Fibroblast of skin of left quadriceps (primary cell): ENCODE data around the gene OPN1MW.
A peak's percentile ranks its signal among the peaks of the same experiment; 100 is the strongest.
"Not testable (repeated sequence)": the region's sequence is repeated elsewhere in the genome, so short reads cannot be mapped to it uniquely, and the experiment has no call there.

Source experiments
- DNase-seq, 2 experiments: peaks; one replicate each; pipeline ENCODE4 v3.0.0-alpha.2; 2013; ENCODE audit warnings: low read depth in 2 of 2

OPN1MW gene

DNA sequence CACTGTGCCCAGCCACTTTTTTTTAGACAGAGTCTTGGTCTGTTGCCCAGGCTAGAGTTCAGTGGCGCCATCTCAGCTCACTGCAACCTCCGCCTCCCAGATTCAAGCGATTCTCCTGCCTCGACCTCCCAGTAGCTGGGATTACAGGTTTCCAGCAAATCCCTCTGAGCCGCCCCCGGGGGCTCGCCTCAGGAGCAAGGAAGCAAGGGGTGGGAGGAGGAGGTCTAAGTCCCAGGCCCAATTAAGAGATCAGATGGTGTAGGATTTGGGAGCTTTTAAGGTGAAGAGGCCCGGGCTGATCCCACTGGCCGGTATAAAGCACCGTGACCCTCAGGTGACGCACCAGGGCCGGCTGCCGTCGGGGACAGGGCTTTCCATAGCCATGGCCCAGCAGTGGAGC is at the start of gene OPN1MW:
Gene OPN1MW, plus strand, starts transcription at position 301 of the 400 bp plus-strand sequence. Its CDS starts 82 bp downstream, at position 383.
- not testable (repeated sequence) for DNase-seq

DNA sequence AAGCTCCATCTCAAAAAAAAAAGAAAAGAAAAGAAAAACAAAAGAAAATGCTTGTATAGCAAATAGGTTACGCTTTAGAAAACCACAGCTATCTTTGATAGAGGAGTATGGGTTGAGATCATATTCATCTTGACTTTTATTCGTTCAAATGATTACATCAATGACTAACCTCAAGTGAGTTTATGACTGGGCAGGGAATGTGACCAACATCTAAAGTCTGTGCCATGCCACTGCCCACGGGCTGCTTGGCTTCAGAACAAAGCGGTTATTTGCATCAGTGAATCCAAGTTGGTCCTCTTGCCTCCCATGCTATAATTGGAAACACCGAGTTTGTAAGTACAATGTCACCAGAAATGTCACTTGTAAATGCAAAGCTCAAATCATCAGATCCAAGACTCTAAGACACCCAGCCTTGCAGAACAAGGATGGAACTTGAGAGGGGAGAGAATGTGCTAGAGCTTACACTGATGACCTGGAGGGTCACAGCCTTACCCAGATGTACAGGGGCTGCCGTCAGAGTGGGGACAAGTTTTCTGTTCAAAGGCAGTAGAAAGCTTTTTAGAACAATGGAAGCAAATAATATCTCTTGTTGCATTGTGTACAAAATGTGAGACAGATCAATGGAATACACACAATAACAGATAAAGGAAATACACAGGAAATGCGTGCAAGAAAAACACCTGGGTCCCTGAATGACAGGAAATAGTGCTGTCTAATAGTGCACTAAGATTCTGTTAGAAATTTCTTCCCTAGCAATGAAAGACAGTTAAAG is 46.8 kb upstream of the OPN1MW start:
- DNase-seq: no peak

DNA sequence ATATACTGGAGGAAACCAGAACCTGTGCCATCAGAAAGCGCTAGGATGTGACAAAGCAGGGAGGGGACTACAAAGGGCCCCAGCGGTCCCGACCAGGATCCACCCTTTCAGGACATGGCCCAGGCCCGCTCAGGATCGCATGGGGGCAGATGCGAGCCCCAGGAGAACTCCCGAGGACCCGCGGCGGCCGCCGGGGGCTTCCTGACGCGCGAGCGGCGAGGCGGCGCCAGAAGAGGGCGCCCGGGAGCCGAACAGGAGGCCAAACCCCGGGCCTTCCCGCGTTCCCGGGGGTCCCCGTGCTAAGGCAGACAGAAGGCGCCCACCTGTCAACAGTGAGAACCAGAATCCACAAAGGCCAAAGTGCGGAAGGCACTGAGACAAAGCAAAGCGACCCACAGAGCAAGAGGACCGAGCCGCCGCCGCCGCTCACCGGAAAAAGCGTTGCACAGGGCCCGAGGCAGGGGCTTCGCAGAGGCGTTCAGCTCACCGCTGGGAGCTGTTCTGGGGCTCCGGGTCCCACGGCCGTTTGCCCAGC is 45.7 kb upstream of the OPN1MW start:
- peak; percentile 6 to 7 for DNase-seq

DNA sequence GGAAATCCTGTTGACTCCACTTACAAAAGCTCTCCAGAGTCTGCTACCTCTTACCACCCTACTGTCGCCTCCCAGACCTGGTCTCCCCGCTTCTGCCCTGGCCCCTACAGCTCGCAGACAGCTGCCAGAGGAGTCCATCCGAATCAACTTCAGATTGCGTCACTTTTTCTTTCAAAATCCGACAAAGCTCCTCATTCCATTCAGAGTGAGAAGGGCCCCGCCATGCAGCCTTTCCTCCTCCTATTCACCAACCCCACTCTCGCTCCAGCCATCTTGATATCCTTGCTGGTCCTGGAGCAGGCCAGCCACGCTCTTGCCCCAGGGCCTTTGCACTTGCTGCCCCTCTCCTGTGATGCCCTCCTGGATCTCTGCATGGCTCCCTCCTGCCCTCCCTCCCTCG is 43.5 kb upstream of the OPN1MW start:
- DNase-seq: no peak

DNA sequence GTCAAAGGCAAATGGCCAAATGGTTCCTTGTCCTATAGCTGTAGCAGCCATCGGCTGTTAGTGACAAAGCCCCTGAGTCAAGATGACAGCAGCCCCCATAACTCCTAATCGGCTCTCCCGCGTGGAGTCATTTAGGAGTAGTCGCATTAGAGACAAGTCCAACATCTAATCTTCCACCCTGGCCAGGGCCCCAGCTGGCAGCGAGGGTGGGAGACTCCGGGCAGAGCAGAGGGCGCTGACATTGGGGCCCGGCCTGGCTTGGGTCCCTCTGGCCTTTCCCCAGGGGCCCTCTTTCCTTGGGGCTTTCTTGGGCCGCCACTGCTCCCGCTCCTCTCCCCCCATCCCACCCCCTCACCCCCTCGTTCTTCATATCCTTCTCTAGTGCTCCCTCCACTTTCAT is 42.2 kb upstream of the OPN1MW start:
- DNase-seq: no peak

DNA sequence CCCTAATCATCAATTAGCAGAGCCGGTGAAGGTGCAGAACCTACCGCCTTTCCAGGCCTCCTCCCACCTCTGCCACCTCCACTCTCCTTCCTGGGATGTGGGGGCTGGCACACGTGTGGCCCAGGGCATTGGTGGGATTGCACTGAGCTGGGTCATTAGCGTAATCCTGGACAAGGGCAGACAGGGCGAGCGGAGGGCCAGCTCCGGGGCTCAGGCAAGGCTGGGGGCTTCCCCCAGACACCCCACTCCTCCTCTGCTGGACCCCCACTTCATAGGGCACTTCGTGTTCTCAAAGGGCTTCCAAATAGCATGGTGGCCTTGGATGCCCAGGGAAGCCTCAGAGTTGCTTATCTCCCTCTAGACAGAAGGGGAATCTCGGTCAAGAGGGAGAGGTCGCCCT is 41.7 kb upstream of the OPN1MW start:
- no peak for DNase-seq

DNA sequence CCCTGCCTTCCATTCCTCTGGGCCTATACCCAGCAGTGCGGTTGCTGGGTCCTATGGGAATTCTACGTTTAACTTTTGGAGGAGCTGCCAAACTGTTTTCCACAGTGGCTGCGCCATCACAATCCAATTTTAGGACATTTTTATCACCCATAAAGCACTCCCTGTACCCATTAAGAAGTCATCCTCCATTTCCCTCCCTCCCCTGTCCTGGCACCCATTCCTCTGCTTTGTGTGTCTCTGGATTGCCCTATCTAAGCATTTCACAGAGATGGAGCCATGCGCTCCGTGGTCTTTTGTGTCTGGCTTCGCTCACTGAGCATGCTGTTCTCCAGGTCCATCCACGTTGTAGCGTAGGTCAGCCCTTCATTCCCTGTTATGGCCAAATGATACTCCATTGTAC is 40.0 kb upstream of the OPN1MW start:
- no peak for DNase-seq

DNA sequence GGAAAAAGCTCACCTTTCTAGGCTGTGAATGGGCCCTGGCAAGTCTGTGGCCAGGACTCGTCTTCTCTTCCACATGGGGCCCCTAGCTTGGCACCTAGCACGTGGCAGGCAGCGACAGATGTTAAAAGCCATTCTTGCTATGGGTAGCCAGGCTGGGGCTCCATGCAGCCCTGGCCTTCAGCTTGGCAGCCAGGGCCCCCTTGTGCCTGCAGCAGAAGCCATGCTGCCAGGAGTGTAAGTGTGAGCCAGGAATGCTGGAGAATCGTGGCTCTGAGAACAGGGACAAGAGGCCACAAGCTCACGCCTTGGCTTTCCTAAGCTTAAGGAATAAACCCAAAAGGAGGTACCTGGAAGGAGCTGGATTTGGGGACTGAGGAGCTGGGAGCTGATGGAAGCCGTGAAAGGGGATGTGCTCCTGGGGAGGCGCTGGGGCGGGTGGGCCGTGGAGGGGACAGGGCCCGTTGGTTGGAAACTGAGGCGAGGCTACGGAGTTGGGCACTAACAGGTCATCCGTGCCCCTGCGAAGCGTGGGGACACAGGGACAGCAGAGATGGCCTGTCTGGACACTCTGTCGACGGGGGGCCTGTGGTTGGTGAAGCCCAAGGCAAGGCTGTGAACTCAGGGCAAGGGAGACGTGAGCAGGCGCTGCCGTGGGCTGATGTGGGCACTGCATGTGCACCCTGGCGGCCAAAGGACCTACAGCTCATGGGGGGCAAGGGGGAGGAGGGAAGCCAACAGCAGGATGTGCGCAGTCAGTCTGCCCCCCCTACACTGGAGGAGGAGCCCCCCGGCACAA is 39.2 kb upstream of the OPN1MW start:
- DNase-seq: no peak

DNA sequence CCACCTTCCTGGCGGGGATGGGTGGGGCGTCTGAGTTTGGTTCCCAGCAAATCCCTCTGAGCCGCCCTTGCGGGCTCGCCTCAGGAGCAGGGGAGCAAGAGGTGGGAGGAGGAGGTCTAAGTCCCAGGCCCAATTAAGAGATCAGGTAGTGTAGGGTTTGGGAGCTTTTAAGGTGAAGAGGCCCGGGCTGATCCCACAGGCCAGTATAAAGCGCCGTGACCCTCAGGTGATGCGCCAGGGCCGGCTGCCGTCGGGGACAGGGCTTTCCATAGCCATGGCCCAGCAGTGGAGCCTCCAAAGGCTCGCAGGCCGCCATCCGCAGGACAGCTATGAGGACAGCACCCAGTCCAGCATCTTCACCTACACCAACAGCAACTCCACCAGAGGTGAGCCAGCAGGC is 38.4 kb upstream of the OPN1MW start, which contains the start of gene OPN1LW:
Gene OPN1LW, plus strand, starts transcription at position 234 of the 400 bp plus-strand sequence. Its CDS starts 41 bp downstream, at position 275.
- DNase-seq: not testable (repeated sequence)

DNA sequence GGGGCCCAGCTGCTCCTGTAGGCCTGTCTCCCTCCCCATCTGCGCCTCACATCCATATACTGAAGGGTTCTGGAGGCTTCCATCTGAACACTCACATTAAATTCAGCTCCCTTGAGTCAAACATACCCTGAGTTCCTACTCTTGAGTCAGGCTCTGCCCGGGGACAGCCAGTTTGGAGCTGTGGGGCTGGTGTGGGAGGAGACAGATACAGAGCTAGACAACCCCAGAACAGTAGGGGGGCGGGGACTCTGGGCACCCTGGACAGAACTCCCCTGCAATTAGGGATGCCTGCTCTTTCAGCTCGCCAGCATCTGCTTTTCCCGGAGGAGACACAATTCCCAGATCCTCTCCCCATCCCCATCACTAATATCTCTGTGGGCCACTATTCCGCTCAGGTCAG is 31.4 kb upstream of the OPN1MW start:
- DNase-seq: not testable (repeated sequence)

DNA sequence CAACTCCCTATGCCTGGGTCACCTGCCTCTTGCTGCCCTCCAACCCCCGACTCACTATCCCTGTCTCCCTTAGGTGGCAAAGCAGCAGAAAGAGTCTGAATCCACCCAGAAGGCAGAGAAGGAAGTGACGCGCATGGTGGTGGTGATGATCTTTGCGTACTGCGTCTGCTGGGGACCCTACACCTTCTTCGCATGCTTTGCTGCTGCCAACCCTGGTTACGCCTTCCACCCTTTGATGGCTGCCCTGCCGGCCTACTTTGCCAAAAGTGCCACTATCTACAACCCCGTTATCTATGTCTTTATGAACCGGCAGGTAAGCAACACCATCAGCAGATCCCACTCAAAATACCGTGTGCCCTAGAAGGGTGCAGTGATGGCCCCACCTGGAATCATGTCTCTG is 26.2 kb upstream of the OPN1MW start:
- DNase-seq: not testable (repeated sequence)

DNA sequence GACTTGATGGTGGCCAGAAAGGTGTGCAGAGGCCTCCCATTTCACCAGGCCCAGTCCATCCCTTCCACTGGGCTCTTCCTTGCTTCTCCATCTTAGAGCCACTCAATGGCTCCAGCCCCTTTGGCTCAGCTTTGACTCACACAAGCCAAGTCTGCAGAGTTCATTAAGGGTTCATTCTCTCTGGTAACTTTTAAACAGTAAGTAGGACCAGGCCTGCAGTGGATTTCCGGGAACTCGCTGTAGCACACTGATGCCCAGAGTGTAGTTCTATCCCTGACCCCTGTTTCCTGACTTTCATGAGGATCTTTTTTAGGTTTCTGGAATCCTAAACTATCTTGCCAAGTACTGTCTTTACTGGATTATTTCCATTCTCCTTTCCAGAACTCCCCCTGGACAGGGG is 25.2 kb upstream of the OPN1MW start:
- DNase-seq: not testable (repeated sequence)

DNA sequence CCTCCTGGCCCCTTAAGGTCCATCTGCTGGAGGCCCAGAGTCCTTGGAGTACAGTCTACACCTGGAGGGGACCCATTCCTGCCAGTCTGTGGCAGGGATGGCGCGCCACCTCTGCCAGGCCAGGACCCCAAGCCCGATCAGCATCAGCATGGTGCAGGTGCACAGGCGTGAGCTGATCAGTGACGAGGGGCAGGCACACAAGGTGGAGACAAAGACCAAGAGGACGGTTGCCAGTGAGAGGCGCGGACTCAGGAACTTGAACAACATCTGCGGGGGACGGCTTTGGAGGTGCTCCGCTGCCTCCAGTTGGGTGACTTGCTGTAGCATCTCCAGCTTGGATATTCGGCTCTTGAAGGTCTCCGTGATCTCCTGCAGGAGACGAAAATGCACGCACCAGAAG is 23.1 kb upstream of the OPN1MW start:
- DNase-seq: not testable (repeated sequence)

DNA sequence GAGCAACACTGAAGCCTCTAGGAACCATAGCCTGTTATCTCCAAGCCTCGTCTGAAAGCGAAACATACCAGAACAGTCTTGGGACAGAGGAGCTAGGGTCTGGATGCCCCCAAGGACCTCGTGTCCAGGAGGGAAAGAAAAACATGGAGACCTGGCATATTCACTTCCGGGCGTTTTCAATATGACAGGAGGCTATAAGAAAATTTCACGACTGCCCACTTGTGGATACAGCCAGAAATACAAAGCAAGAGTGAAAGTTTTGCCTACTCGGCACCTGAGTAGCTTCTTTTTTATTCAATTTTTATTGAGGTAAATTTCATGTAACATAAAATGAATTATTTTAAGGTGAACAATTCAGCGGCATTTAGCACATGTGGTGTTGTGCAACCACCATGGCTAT is 17.5 kb upstream of the OPN1MW start:
- not testable (repeated sequence) for DNase-seq

DNA sequence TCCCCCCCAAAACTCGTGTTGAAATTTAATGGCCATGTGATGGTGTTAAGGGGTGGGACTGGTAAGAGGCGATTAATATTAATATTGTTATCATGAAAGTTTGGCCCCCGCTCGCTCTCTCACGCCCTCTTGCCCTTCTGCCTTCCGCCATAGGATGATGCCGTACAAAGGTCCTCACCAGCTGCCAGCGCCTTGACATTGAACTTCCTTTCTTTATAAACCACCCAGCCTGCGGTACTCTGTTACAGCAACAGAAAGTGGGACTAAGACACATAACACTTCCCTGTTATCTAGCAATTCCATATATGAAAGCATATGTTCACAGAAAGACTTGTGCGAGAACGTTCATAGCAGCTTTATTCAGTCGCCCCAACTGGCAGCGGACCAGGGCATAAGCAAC is 14.0 kb upstream of the OPN1MW start:
- DNase-seq: not testable (repeated sequence)

DNA sequence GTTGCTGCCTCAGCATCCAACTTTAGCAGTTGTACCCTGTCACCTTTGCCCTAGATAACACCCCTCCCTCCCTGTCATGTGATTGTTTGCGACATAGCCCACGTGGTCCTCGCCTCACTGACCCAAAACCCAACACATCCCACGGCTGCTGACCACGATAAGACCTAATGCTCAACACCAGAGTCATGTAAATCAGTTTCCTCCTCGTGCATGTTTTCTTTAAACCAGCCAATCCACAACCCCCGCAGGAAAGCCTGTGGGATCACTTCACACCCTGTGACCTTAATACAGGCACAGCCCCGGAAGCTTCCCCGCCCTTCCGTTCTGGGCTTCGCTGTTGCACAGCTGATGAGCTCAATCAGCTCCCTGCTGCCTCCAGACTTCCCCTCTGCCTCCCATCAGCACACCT is 9.9 kb upstream of the OPN1MW start:
- not testable (repeated sequence) for DNase-seq

DNA sequence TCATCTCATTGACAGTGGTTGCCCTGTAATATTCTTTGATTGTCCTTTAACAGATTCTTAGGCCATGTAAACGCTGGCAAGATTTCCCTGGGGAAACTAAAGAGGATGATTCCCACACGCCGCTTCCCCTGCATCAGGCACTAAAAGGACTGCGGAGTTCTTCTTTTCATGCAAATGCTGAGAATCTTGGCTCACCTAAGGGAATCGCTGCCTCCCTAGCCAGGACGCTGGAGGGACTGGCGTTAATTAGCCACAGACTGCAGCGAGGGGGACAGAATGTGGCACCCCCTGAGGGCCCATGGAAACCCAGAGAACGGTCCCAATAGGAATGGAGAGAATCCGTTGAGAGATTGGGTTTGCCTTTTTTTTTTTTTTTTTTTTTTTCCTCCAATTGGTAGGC is 8.0 kb upstream of the OPN1MW start:
- DNase-seq: not testable (repeated sequence)

DNA sequence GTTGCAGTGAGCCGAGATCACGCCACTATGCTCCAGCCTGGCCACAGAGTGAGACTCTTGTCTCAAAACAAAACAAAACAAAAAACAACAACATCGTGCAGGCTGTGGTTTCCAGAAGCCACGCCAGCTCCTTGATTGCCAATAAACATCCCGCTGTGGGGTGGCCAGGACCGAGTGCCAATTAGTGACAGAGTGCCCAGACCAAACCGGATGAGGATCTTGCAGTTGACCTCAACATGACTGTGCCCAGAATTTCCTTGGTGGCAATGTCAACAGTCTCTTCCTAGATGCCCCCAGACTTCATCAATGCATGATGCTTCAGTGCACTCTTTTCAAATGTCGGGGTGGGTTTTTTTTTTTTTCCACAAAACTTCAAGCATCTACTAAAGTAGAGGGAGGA is 1.4 kb downstream of the OPN1MW start:
- not testable (repeated sequence) for DNase-seq

DNA sequence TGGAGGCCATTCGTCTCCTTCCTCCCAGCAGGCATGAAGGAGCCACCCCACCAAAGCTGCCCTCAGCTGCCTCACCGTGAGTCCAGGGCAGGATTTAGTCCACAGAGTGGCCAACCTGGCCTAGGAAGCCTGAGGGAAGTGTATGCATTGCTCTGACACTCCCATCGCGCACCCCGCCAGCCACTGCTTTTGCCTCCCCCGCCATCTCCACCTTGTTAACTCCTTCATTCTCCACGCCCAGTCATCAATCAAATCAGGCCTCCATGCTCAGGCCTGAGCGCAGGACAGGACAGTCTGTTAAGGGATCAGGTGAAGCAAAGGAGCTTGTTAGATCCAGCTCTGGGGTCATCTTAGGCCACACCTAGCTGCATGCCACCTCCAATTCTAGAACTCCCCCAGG is 10.4 kb downstream of the OPN1MW start:
- not testable (repeated sequence) for DNase-seq

DNA sequence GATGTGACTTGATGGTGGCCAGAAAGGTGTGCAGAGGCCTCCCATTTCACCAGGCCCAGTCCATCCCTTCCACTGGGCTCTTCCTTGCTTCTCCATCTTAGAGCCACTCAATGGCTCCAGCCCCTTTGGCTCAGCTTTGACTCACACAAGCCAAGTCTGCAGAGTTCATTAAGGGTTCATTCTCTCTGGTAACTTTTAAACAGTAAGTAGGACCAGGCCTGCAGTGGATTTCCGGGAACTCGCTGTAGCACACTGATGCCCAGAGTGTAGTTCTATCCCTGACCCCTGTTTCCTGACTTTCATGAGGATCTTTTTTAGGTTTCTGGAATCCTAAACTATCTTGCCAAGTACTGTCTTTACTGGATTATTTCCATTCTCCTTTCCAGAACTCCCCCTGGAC is 11.9 kb downstream of the OPN1MW start:
- DNase-seq: not testable (repeated sequence)

DNA sequence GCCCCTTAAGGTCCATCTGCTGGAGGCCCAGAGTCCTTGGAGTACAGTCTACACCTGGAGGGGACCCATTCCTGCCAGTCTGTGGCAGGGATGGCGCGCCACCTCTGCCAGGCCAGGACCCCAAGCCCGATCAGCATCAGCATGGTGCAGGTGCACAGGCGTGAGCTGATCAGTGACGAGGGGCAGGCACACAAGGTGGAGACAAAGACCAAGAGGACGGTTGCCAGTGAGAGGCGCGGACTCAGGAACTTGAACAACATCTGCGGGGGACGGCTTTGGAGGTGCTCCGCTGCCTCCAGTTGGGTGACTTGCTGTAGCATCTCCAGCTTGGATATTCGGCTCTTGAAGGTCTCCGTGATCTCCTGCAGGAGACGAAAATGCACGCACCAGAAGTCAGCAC is 14.1 kb downstream of the OPN1MW start:
- not testable (repeated sequence) for DNase-seq

DNA sequence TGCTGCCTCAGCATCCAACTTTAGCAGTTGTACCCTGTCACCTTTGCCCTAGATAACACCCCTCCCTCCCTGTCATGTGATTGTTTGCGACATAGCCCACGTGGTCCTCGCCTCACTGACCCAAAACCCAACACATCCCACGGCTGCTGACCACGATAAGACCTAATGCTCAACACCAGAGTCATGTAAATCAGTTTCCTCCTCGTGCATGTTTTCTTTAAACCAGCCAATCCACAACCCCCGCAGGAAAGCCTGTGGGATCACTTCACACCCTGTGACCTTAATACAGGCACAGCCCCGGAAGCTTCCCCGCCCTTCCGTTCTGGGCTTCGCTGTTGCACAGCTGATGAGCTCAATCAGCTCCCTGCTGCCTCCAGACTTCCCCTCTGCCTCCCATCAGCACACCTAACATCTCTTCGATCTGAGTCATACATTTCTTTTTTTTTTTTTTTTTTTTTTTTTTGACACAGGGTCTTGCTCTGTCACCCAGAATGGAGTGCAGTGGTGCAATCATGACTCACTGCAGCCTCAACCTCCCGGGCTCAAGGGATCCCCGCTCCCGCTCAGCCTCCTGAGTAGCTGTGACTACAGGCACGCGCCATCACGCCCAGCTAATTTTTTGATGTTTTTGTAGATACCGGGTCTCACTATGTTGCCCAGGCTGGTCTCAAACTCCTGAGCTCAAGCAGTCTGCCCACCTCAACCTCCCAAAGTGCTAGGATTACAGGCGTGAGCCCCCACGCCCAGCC is 27.4 kb downstream of the OPN1MW start:
- not testable (repeated sequence) for DNase-seq
